Mucosa of stomach (tissue), 1 donor: Measurements from ENCODE around the gene SCGB2B2.
"Not testable (repeated sequence)": the region's sequence is repeated elsewhere in the genome, so short reads cannot be mapped to it uniquely, and the experiment has no call there.

Experiments
- H3K27me3 ChIP-seq: one replicate; pipeline ENCODE4 v1.7.0; 2013; ENCODE audit warnings: mild to moderate bottlenecking, low read length; ENCODE audit not compliant: control insufficient read depth, insufficient read depth
- H3K36me3 ChIP-seq: one replicate; pipeline ENCODE4 v1.7.0; 2013; ENCODE audit warnings: low read length; ENCODE audit not compliant: control insufficient read depth, insufficient read depth
- H3K4me1 ChIP-seq: one replicate; pipeline ENCODE4 v1.7.0; 2013; ENCODE audit warnings: mild to moderate bottlenecking, low read length; ENCODE audit not compliant: control insufficient read depth, insufficient read depth
- H3K4me3 ChIP-seq: one replicate; pipeline ENCODE4 v1.7.0; 2013; ENCODE audit warnings: low read length
- H3K9ac ChIP-seq: one replicate; pipeline ENCODE4 v1.7.0; 2013; ENCODE audit warnings: mild to moderate bottlenecking, low read length, moderate library complexity
- H3K9me3 ChIP-seq: one replicate; pipeline ENCODE4 v1.7.0; 2013; ENCODE audit warnings: mild to moderate bottlenecking, low read length, moderate library complexity; ENCODE audit not compliant: control insufficient read depth
- donor health status: Pancreatic carcinoma.

The SCGB2B2 gene

GRCh38 chr19:34668077-34668689, 8.8 kb downstream of the SCGB2B2 start:
- not testable (repeated sequence) for H3K9me3 ChIP-seq, H3K36me3 ChIP-seq, H3K4me3 ChIP-seq, H3K9ac ChIP-seq, H3K27me3 ChIP-seq
- peaks cover 15% of the 10 kb centered on the region for H3K4me1 ChIP-seq

GRCh38 chr19:34667349-34668076, 9.4 kb downstream of the SCGB2B2 start:
- Histone ChIP-seq H3K27me3 (no peaks in the 10 kb centered on the region), H3K4me3 (peak overlapping the region; percentile 63), H3K36me3 (no peaks in the 10 kb centered on the region), H3K9me3 (no peaks in the 10 kb centered on the region), H3K9ac (peak overlapping the region; percentile 80), H3K4me1 (peaks cover 15% of the 10 kb centered on the region)

- Histone ChIP-seq H3K4me1 (peaks cover 15% of the 10 kb centered on the region), H3K27me3 (no peaks in the 10 kb centered on the region), H3K36me3 (no peaks in the 10 kb centered on the region), H3K9ac (peak overlapping the region; percentile 80), H3K9me3 (no peaks in the 10 kb centered on the region), H3K4me3 (peak overlapping the region; percentile 63)
These were observed 10.0 kb downstream of the SCGB2B2 start for GRCh38 chr19:34666958-34667265.

GRCh38 chr19:34666200-34666957, 10.6 kb downstream of the SCGB2B2 start:
- H3K9ac ChIP-seq, result no peak overlapping the region
- H3K27me3 ChIP-seq, result no peaks in the 10 kb centered on the region
- no peaks in the 10 kb centered on the region for H3K9me3 ChIP-seq
- H3K4me3 ChIP-seq, result no peak overlapping the region
- no peaks in the 10 kb centered on the region for H3K36me3 ChIP-seq
- peaks cover 15% of the 10 kb centered on the region for H3K4me1 ChIP-seq

GRCh38 chr19:34665275-34665674, 11.7 kb downstream of the SCGB2B2 start:
- H3K9me3 ChIP-seq, H3K4me3 ChIP-seq, H3K27me3 ChIP-seq, H3K36me3 ChIP-seq, H3K9ac ChIP-seq: not testable (repeated sequence)
- H3K4me1 ChIP-seq, result peaks cover 15% of the 10 kb centered on the region

GRCh38 chr19:34664870-34665269, 12.1 kb downstream of the SCGB2B2 start:
- no peak overlapping the region for H3K9ac ChIP-seq
- H3K4me3 ChIP-seq, result no peak overlapping the region
- no peaks in the 10 kb centered on the region for H3K27me3 ChIP-seq
- H3K4me1 ChIP-seq, result peaks cover 15% of the 10 kb centered on the region
- no peaks in the 10 kb centered on the region for H3K36me3 ChIP-seq
- H3K9me3 ChIP-seq, result no peaks in the 10 kb centered on the region

GRCh38 chr19:34664168-34664567, 12.8 kb downstream of the SCGB2B2 start:
- no peak overlapping the region for H3K9ac ChIP-seq
- H3K36me3 ChIP-seq, result no peaks in the 10 kb centered on the region
- H3K27me3 ChIP-seq, result no peaks in the 10 kb centered on the region
- peaks cover 8% of the 10 kb centered on the region for H3K4me1 ChIP-seq
- no peaks in the 10 kb centered on the region for H3K9me3 ChIP-seq
- H3K4me3 ChIP-seq, result no peak overlapping the region

- Histone ChIP-seq H3K4me3 (no peak overlapping the region), H3K4me1 (peaks cover 5% of the 10 kb centered on the region), H3K27me3 (no peaks in the 10 kb centered on the region), H3K9me3 (no peaks in the 10 kb centered on the region), H3K36me3 (no peaks in the 10 kb centered on the region), H3K9ac (no peak overlapping the region)
These were observed 14.0 kb downstream of the SCGB2B2 start for GRCh38 chr19:34662919-34663318.

- no peak overlapping the region for H3K4me3 ChIP-seq
- no peaks in the 10 kb centered on the region for H3K9me3 ChIP-seq
- no peaks in the 10 kb centered on the region for H3K27me3 ChIP-seq
- H3K4me1 ChIP-seq, result no peaks in the 10 kb centered on the region
- no peaks in the 10 kb centered on the region for H3K36me3 ChIP-seq
- no peak overlapping the region for H3K9ac ChIP-seq
These were observed 15.6 kb downstream of the SCGB2B2 start for GRCh38 chr19:34661357-34661756.

- no peak overlapping the region for H3K9ac ChIP-seq
- H3K9me3 ChIP-seq, result no peaks in the 10 kb centered on the region
- no peaks in the 10 kb centered on the region for H3K36me3 ChIP-seq
- no peak overlapping the region for H3K4me3 ChIP-seq
- no peaks in the 10 kb centered on the region for H3K27me3 ChIP-seq
- no peaks in the 10 kb centered on the region for H3K4me1 ChIP-seq
These were observed 21.3 kb downstream of the SCGB2B2 start for GRCh38 chr19:34655651-34656050.

GRCh38 chr19:34654796-34655195, 22.2 kb downstream of the SCGB2B2 start:
- no peaks in the 10 kb centered on the region for H3K27me3 ChIP-seq
- H3K9ac ChIP-seq, result no peak overlapping the region
- no peak overlapping the region for H3K4me3 ChIP-seq
- H3K4me1 ChIP-seq, result no peaks in the 10 kb centered on the region
- no peaks in the 10 kb centered on the region for H3K9me3 ChIP-seq
- no peaks in the 10 kb centered on the region for H3K36me3 ChIP-seq

GRCh38 chr19:34651747-34652146, 25.2 kb downstream of the SCGB2B2 start:
- no peaks in the 10 kb centered on the region for H3K9me3 ChIP-seq

More at GRCh38 chr19:34651747-34652146, 25.2 kb downstream of the SCGB2B2 start:
- Histone ChIP-seq H3K4me1 (no peaks in the 10 kb centered on the region), H3K4me3 (no peak overlapping the region), H3K9ac (no peak overlapping the region), H3K27me3 (no peaks in the 10 kb centered on the region), H3K36me3 (no peaks in the 10 kb centered on the region)
